Measurements from ENCODE around the gene TSEN54.

The TSEN54 gene

GRCh38 chr17:75524269-75524969, 8.1 kb downstream of the TSEN54 start:
- WGBS (ENCODE audit: insufficient coverage) = 26% methylated on average over 22 of the region's 24 CpGs
- no peak overlapping the region for H3K27ac ChIP-seq (ENCODE audit: insufficient read depth in 1 of 2, low read depth in 1 of 2, low read length in 2 of 2, poor library complexity in 1 of 2, severe bottlenecking in 2 of 2)
- DNase-seq = peak in 2 of 3 donors; percentile 52 to 62
- H3K4me3 ChIP-seq (ENCODE audit: control insufficient read depth in 1 of 7, extremely low read depth in 1 of 7, insufficient read depth in 4 of 7, low read depth in 2 of 7, low read length in 6 of 7) = peak overlapping the region in 5 of 7 experiments; percentile 64 to 82 (median 65)
- H3K36me3 ChIP-seq (ENCODE audit: control insufficient read depth in 4 of 4, insufficient read depth in 4 of 4, low read length in 3 of 4) = peaks cover 0 to 30% (median 18%) of the 10 kb centered on the region in 4 experiments
- H3K4me1 ChIP-seq (ENCODE audit: control extremely low read depth in 1 of 4, control insufficient read depth in 4 of 4, insufficient read depth in 4 of 4, low read length in 3 of 4) = peaks cover 0 to 20% (median 19%) of the 10 kb centered on the region in 4 experiments
- H3K27me3 ChIP-seq (replicated peaks in 2 of 5; ENCODE audit: control insufficient read depth in 4 of 5, insufficient read depth in 5 of 5, low read length in 4 of 5) = peaks cover 0 to 12% (median 0%) of the 10 kb centered on the region in 5 experiments
- H3K9me3 ChIP-seq (ENCODE audit: control extremely low read depth in 1 of 5, control insufficient read depth in 4 of 5, insufficient read depth in 2 of 5, low read depth in 1 of 5, low read length in 4 of 5) = no peaks in the 10 kb centered on the region
- ChIA-PET POLR2A (interaction anchor here (0.8 to 2.3 kb wide), 4 partner anchors 8 to 67 kb away, joined by 3 to 8 read pairs (median 4); partner anchors contain the start of gene TSEN54), CTCF (interaction anchor here (0.5 to 1.2 kb wide), 7 partner anchors 8 to 262 kb away, joined by 3 to 6 read pairs (median 3); partner anchors contain the start of gene TSEN54)

GRCh38 chr17:75524970-75525805, 8.9 kb downstream of the TSEN54 start, which contains the start of gene LLGL2:
Gene LLGL2 (plus strand): TSS chr17:75525697. CDS start chr17:75543427, 17,730 bp downstream.
- Histone ChIP-seq H3K36me3 (ENCODE audit: control insufficient read depth in 4 of 4, insufficient read depth in 4 of 4, low read length in 3 of 4) (peaks cover 0 to 30% (median 15%) of the 10 kb centered on the region in 4 experiments), H3K27me3 (replicated peaks in 2 of 5; ENCODE audit: control insufficient read depth in 4 of 5, insufficient read depth in 5 of 5, low read length in 4 of 5) (peaks cover 0 to 12% (median 0%) of the 10 kb centered on the region in 5 experiments), H3K4me1 (ENCODE audit: control extremely low read depth in 1 of 4, control insufficient read depth in 4 of 4, insufficient read depth in 4 of 4, low read length in 3 of 4) (peaks cover 0 to 20% (median 19%) of the 10 kb centered on the region in 4 experiments), H3K4me3 (ENCODE audit: control insufficient read depth in 1 of 7, extremely low read depth in 1 of 7, insufficient read depth in 4 of 7, low read depth in 2 of 7, low read length in 6 of 7) (peak within 1 kb of the TSS; percentile 64 to 82 (median 65)), H3K27ac (ENCODE audit: insufficient read depth in 1 of 2, low read depth in 1 of 2, low read length in 2 of 2, poor library complexity in 1 of 2, severe bottlenecking in 2 of 2) (no peak within 1 kb of the TSS), H3K9me3 (ENCODE audit: control extremely low read depth in 1 of 5, control insufficient read depth in 4 of 5, insufficient read depth in 2 of 5, low read depth in 1 of 5, low read length in 4 of 5) (no peaks in the 10 kb centered on the region)
- WGBS (ENCODE audit: insufficient coverage) = 0% methylated on average over 44 of the region's 108 CpGs
- POLR2A ChIA-PET = interaction anchor here (0.8 to 2.3 kb wide), 5 partner anchors 9 to 66 kb away, joined by 3 to 8 read pairs (median 5); partner anchors contain the start of gene TSEN54
- DNase-seq = peak; percentile 68 to 85 (median 85)
- CTCF ChIA-PET = interaction anchor here (0.7 to 1.2 kb wide), 9 partner anchors 9 to 263 kb away, joined by 3 to 6 read pairs (median 3); partner anchors contain the start of gene TSEN54

GRCh38 chr17:75525806-75526554, 9.7 kb downstream of the TSEN54 start:
- ChIA-PET CTCF (interaction anchor here (0.9 to 1.6 kb wide), 11 partner anchors 9 to 264 kb away, joined by 3 to 6 read pairs (median 3); partner anchors contain the start of gene TSEN54), POLR2A (interaction anchor here (1.0 to 2.3 kb wide), 4 partner anchors 10 to 65 kb away, joined by 4 to 8 read pairs (median 5); partner anchors contain the start of gene TSEN54)
- H3K4me3 ChIP-seq (ENCODE audit: control insufficient read depth in 1 of 7, extremely low read depth in 1 of 7, insufficient read depth in 4 of 7, low read depth in 2 of 7, low read length in 6 of 7) = peak overlapping the region; percentile 60 to 82 (median 65)
- peak in 1 of 3 donors; percentile 33 for DNase-seq
- H3K27ac ChIP-seq (ENCODE audit: insufficient read depth in 1 of 2, low read depth in 1 of 2, low read length in 2 of 2, poor library complexity in 1 of 2, severe bottlenecking in 2 of 2) = no peak overlapping the region
- H3K36me3 ChIP-seq (ENCODE audit: control insufficient read depth in 4 of 4, insufficient read depth in 4 of 4, low read length in 3 of 4) = peaks cover 0 to 29% (median 13%) of the 10 kb centered on the region in 4 experiments
- H3K9me3 ChIP-seq (ENCODE audit: control extremely low read depth in 1 of 5, control insufficient read depth in 4 of 5, insufficient read depth in 2 of 5, low read depth in 1 of 5, low read length in 4 of 5) = no peaks in the 10 kb centered on the region
- H3K27me3 ChIP-seq (replicated peaks in 2 of 5; ENCODE audit: control insufficient read depth in 4 of 5, insufficient read depth in 5 of 5, low read length in 4 of 5) = peaks cover 0 to 12% (median 0%) of the 10 kb centered on the region in 5 experiments
- WGBS (ENCODE audit: insufficient coverage) = 3% methylated on average over 44 of the region's 60 CpGs
- H3K4me1 ChIP-seq (ENCODE audit: control extremely low read depth in 1 of 4, control insufficient read depth in 4 of 4, insufficient read depth in 4 of 4, low read length in 3 of 4) = peaks cover 0 to 20% (median 19%) of the 10 kb centered on the region in 4 experiments

- H3K27me3 ChIP-seq (replicated peaks in 2 of 5; ENCODE audit: control insufficient read depth in 4 of 5, insufficient read depth in 5 of 5, low read length in 4 of 5) = peaks cover 0 to 12% (median 0%) of the 10 kb centered on the region in 5 experiments
- H3K9me3 ChIP-seq (ENCODE audit: control extremely low read depth in 1 of 5, control insufficient read depth in 4 of 5, insufficient read depth in 2 of 5, low read depth in 1 of 5, low read length in 4 of 5) = no peaks in the 10 kb centered on the region
- H3K36me3 ChIP-seq (ENCODE audit: control insufficient read depth in 4 of 4, insufficient read depth in 4 of 4, low read length in 3 of 4) = peaks cover 0 to 22% (median 11%) of the 10 kb centered on the region in 4 experiments
- WGBS (ENCODE audit: insufficient coverage) = 84% methylated on average over 9 of the region's 13 CpGs
- ChIA-PET CTCF (interaction anchor here (0.6 to 1.6 kb wide), 6 partner anchors 10 to 211 kb away, joined by 3 to 4 read pairs (median 3); partner anchors contain the start of gene TSEN54), POLR2A (interaction anchor here (2.3 kb wide), 1 partner anchor 10 kb away, joined by 8 read pairs; the partner anchor contains the start of gene TSEN54)
- no peak overlapping the region for H3K27ac ChIP-seq (ENCODE audit: insufficient read depth in 1 of 2, low read depth in 1 of 2, low read length in 2 of 2, poor library complexity in 1 of 2, severe bottlenecking in 2 of 2)
- H3K4me1 ChIP-seq (ENCODE audit: control extremely low read depth in 1 of 4, control insufficient read depth in 4 of 4, insufficient read depth in 4 of 4, low read length in 3 of 4) = peaks cover 0 to 20% (median 19%) of the 10 kb centered on the region in 4 experiments
- peak in 1 of 3 donors; percentile 6 for DNase-seq
- peak overlapping the region in 6 of 7 experiments; percentile 27 to 82 (median 64) for H3K4me3 ChIP-seq (ENCODE audit: control insufficient read depth in 1 of 7, extremely low read depth in 1 of 7, insufficient read depth in 4 of 7, low read depth in 2 of 7, low read length in 6 of 7)
Measured at GRCh38 chr17:75526555-75527270, 10.4 kb downstream of the TSEN54 start.

- DNase-seq = no peak
- ChIA-PET CTCF (interaction anchor here (1.2 kb wide), 1 partner anchor 13 kb away, joined by 3 read pairs; no protein-coding TSS in a partner anchor), POLR2A (no interaction called here)
- H3K9me3 ChIP-seq (ENCODE audit: control extremely low read depth in 1 of 5, control insufficient read depth in 4 of 5, insufficient read depth in 2 of 5, low read depth in 1 of 5, low read length in 4 of 5) = no peaks in the 10 kb centered on the region
- 95% methylated on average over 17 of the region's 19 CpGs for WGBS (ENCODE audit: insufficient coverage)
- H3K36me3 ChIP-seq (ENCODE audit: control insufficient read depth in 4 of 4, insufficient read depth in 4 of 4, low read length in 3 of 4) = no peaks in the 10 kb centered on the region
- no peak overlapping the region for H3K27ac ChIP-seq (ENCODE audit: insufficient read depth in 1 of 2, low read depth in 1 of 2, low read length in 2 of 2, poor library complexity in 1 of 2, severe bottlenecking in 2 of 2)
- H3K27me3 ChIP-seq (replicated peaks in 2 of 5; ENCODE audit: control insufficient read depth in 4 of 5, insufficient read depth in 5 of 5, low read length in 4 of 5) = peaks cover 0 to 11% (median 0%) of the 10 kb centered on the region in 5 experiments
- peaks cover 0 to 24% (median 21%) of the 10 kb centered on the region in 4 experiments for H3K4me1 ChIP-seq (ENCODE audit: control extremely low read depth in 1 of 4, control insufficient read depth in 4 of 4, insufficient read depth in 4 of 4, low read length in 3 of 4)
- no peak overlapping the region for H3K4me3 ChIP-seq (ENCODE audit: control insufficient read depth in 1 of 7, extremely low read depth in 1 of 7, insufficient read depth in 4 of 7, low read depth in 2 of 7, low read length in 6 of 7)
Measured at GRCh38 chr17:75530837-75531720, 14.8 kb downstream of the TSEN54 start.
